ENCODE data around the gene STAM2. TPM values are rescaled to one million over a fixed set of nuclear protein-coding genes. Genes with fewer than 3 reads are reported as not detected.
"Not testable (repeated sequence)": the region's sequence is repeated elsewhere in the genome, so short reads cannot be mapped to it uniquely, and the experiment has no call there.

Gene STAM2
- 22.6 TPM for total RNA-seq
- long read RNA-seq, full-length matches to known transcripts = 7 of 9 reads
- long read RNA-seq, partial matches to known transcripts = 0 of 9 reads
- long read RNA-seq, other reads (novel, unspliced or antisense) = 2 of 9 reads

- DNase-seq (peak; percentile 95), ATAC-seq (ENCODE audit: poor library complexity) (peak; percentile 96)
- intact Hi-C loops (cut with DNase I) = loop anchor here (10.0 kb wide), 1 partner anchor 141 kb away; no protein-coding TSS in a partner anchor
These were observed at the start of gene STAM2 for GRCh38 chr2:152175368-152176112. Gene STAM2, minus strand, starts transcription at chr2:152175763. Its CDS starts 121 bp downstream, at chr2:152175642.

- DNase-seq (no peak), ATAC-seq (ENCODE audit: poor library complexity) (peak; percentile 70)
- intact Hi-C loops (cut with DNase I) = no loop called here
These were observed 48.4 kb upstream of the STAM2 start for GRCh38 chr2:152223977-152224376.

GRCh38 chr2:152222975-152223637 lies 47.5 kb upstream of the STAM2 start:
- ATAC-seq (ENCODE audit: poor library complexity) (peak; percentile 85), DNase-seq (peak; percentile 65)
- intact Hi-C loops (cut with DNase I) = no loop called here

GRCh38 chr2:152221839-152222238 lies 46.3 kb upstream of the STAM2 start:
- no peak for ATAC-seq (ENCODE audit: poor library complexity)
- no peak for DNase-seq
- intact Hi-C loops (cut with DNase I) = no loop called here

GRCh38 chr2:152219077-152219828 lies 43.7 kb upstream of the STAM2 start:
- intact Hi-C loops (cut with DNase I) = no loop called here
- DNase-seq (no peak), ATAC-seq (ENCODE audit: poor library complexity) (no peak)

- intact Hi-C loops (cut with DNase I) = no loop called here
- ATAC-seq (ENCODE audit: poor library complexity) = no peak
- no peak for DNase-seq
These were observed 25.9 kb upstream of the STAM2 start for GRCh38 chr2:152201466-152201830.

GRCh38 chr2:152200565-152201465 lies 25.3 kb upstream of the STAM2 start:
- DNase-seq (peak; percentile 93), ATAC-seq (ENCODE audit: poor library complexity) (peak; percentile 97)
- intact Hi-C loops (cut with DNase I) = no loop called here

- ATAC-seq (ENCODE audit: poor library complexity) = no peak
- intact Hi-C loops (cut with DNase I) = no loop called here
These were observed 24.5 kb upstream of the STAM2 start for GRCh38 chr2:152200101-152200500.

GRCh38 chr2:152198499-152198898 lies 22.9 kb upstream of the STAM2 start:
- no peak for DNase-seq
- intact Hi-C loops (cut with DNase I) = no loop called here

More at GRCh38 chr2:152200101-152200500, 24.5 kb upstream of the STAM2 start:
- DNase-seq = no peak

GRCh38 chr2:152197508-152198284 lies 22.1 kb upstream of the STAM2 start:
- intact Hi-C loops (cut with DNase I) = not testable (repeated sequence)

More at GRCh38 chr2:152198499-152198898, 22.9 kb upstream of the STAM2 start:
- no peak for ATAC-seq (ENCODE audit: poor library complexity)

GRCh38 chr2:152189622-152190495 lies 14.3 kb upstream of the STAM2 start:
- ATAC-seq (ENCODE audit: poor library complexity) (peak; percentile 92), DNase-seq (no peak)
- intact Hi-C loops (cut with DNase I) = loop anchor here (5.0 kb wide), 1 partner anchor 447 kb away; no protein-coding TSS in a partner anchor

More at GRCh38 chr2:152197508-152198284, 22.1 kb upstream of the STAM2 start:
- not testable (repeated sequence) for ATAC-seq (ENCODE audit: poor library complexity); DNase-seq

- DNase-seq; ATAC-seq (ENCODE audit: poor library complexity); intact Hi-C loops (cut with DNase I): not testable (repeated sequence)
These were observed 11.2 kb upstream of the STAM2 start for GRCh38 chr2:152186808-152187207.

GRCh38 chr2:152186262-152186661 lies 10.7 kb upstream of the STAM2 start:
- DNase-seq (no peak), ATAC-seq (ENCODE audit: poor library complexity) (no peak)
- intact Hi-C loops (cut with DNase I) = no loop called here

GRCh38 chr2:152183401-152184073 lies 8.0 kb upstream of the STAM2 start:
- no peak for ATAC-seq (ENCODE audit: poor library complexity)
- no peak for DNase-seq
- intact Hi-C loops (cut with DNase I) = no loop called here

GRCh38 chr2:152177667-152178066 lies 2.1 kb upstream of the STAM2 start:
- ATAC-seq (ENCODE audit: poor library complexity); DNase-seq: not testable (repeated sequence)
- intact Hi-C loops (cut with DNase I) = loop anchor here (10.0 kb wide), 1 partner anchor 143 kb away; no protein-coding TSS in a partner anchor
